Vagina (tissue), 2 donors: Measurements from ENCODE around the gene RNF223.

Experiments used
- CTCF ChIP-seq, 3 experiments: fragments of 450-650 bp in 2 of 3; fragments of 200-600 bp in 1 of 3; sonication (generic) in 1 of 3; IDR thresholded peaks; one replicate each; pipeline ENCODE4 v1.5.1; 2017 to 2019; ENCODE audit warnings: antibody characterized with exemption in 3 of 3, mild to moderate bottlenecking in 2 of 3, moderate library complexity in 2 of 3
- POLR2A ChIP-seq, 2 donors: fragments of 450-650 bp; IDR thresholded peaks; one replicate each; pipeline ENCODE4 v1.6.1; 2017; ENCODE audit warnings: antibody characterized with exemption in 2 of 2, mild to moderate bottlenecking in 2 of 2, moderate library complexity in 2 of 2
- POLR2AphosphoS5 ChIP-seq, 2 donors: sonication (generic); formaldehyde crosslinking; IDR thresholded peaks; one replicate each; pipeline ENCODE4 v1.9.0; 2017; ENCODE audit warnings: antibody characterized with exemption in 2 of 2, mild to moderate bottlenecking in 2 of 2, low read depth in 1 of 2; ENCODE audit not compliant: insufficient read depth in 1 of 2

GRCh38 chr1:1069056-1069710, 4.9 kb downstream of the RNF223 start:
- TF ChIP-seq CTCF (IDR thresholded peaks at IDR 0.05): no peak
- TF ChIP-seq POLR2AphosphoS5 (IDR thresholded peaks at IDR 0.05; ENCODE audit: insufficient read depth in 1 of 2, low read depth in 1 of 2): no peak
- TF ChIP-seq POLR2A (IDR thresholded peaks at IDR 0.05): no peak
